ENCODE data around the gene PCDH8. TPM values are rescaled to one million over a fixed set of nuclear protein-coding genes. Genes with fewer than 3 reads are reported as not detected.

Gene PCDH8
- total RNA-seq, 1 donor from 2014 or later: 0.17 TPM

GRCh38 chr13:52804202-52804641, 44.2 kb downstream of the PCDH8 start:
- H3K4me1 Mint-ChIP-seq (ENCODE audit: low read depth): peaks cover 3% of the 10 kb centered on the region
- no peak for TF ChIP-seq CTCF (IDR thresholded peaks at IDR 0.05; ENCODE audit: unreplicated experiment)
- H3K9me3 Mint-ChIP-seq (ENCODE audit: low read depth): no peaks in the 10 kb centered on the region
- H3K36me3 Mint-ChIP-seq (ENCODE audit: insufficient read depth): no peaks in the 10 kb centered on the region
- H3K27me3 Mint-ChIP-seq: no peaks in the 10 kb centered on the region
- H3K27ac Mint-ChIP-seq: no peak overlapping the region
- DNase-seq (ENCODE audit: low spot score, unreplicated experiment): no peak
- H3K4me3 Mint-ChIP-seq (ENCODE audit: low read depth): no peak overlapping the region

GRCh38 chr13:52800856-52801255, 47.6 kb downstream of the PCDH8 start:
- no peak for TF ChIP-seq CTCF (IDR thresholded peaks at IDR 0.05; ENCODE audit: unreplicated experiment)
- H3K4me1 Mint-ChIP-seq (ENCODE audit: low read depth): no peaks in the 10 kb centered on the region
- H3K9me3 Mint-ChIP-seq (ENCODE audit: low read depth): no peaks in the 10 kb centered on the region
- no peak overlapping the region for H3K27ac Mint-ChIP-seq
- H3K27me3 Mint-ChIP-seq: peaks cover 3% of the 10 kb centered on the region
- no peak overlapping the region for H3K4me3 Mint-ChIP-seq (ENCODE audit: low read depth)
- H3K36me3 Mint-ChIP-seq (ENCODE audit: insufficient read depth): no peaks in the 10 kb centered on the region
- no peak for DNase-seq (ENCODE audit: low spot score, unreplicated experiment)

GRCh38 chr13:52798770-52799430, 49.5 kb downstream of the PCDH8 start:
- DNase-seq (ENCODE audit: low spot score, unreplicated experiment): no peak
- H3K9me3 Mint-ChIP-seq (ENCODE audit: low read depth): no peaks in the 10 kb centered on the region
- H3K4me1 Mint-ChIP-seq (ENCODE audit: low read depth): no peaks in the 10 kb centered on the region
- no peak overlapping the region for H3K27ac Mint-ChIP-seq
- no peak overlapping the region for H3K4me3 Mint-ChIP-seq (ENCODE audit: low read depth)
- H3K36me3 Mint-ChIP-seq (ENCODE audit: insufficient read depth): no peaks in the 10 kb centered on the region
- TF ChIP-seq CTCF (IDR thresholded peaks at IDR 0.05; ENCODE audit: unreplicated experiment): no peak
- peaks cover 6% of the 10 kb centered on the region for H3K27me3 Mint-ChIP-seq

GRCh38 chr13:52797176-52797575, 51.3 kb downstream of the PCDH8 start:
- H3K4me3 Mint-ChIP-seq (ENCODE audit: low read depth): no peak overlapping the region
- H3K9me3 Mint-ChIP-seq (ENCODE audit: low read depth): no peaks in the 10 kb centered on the region
- no peak for TF ChIP-seq CTCF (IDR thresholded peaks at IDR 0.05; ENCODE audit: unreplicated experiment)
- H3K27me3 Mint-ChIP-seq: peaks cover 6% of the 10 kb centered on the region
- no peaks in the 10 kb centered on the region for H3K4me1 Mint-ChIP-seq (ENCODE audit: low read depth)
- DNase-seq (ENCODE audit: low spot score, unreplicated experiment): no peak
- no peak overlapping the region for H3K27ac Mint-ChIP-seq
- no peaks in the 10 kb centered on the region for H3K36me3 Mint-ChIP-seq (ENCODE audit: insufficient read depth)

- Mint-ChIP-seq H3K4me1 (ENCODE audit: low read depth) (no peaks in the 10 kb centered on the region), H3K4me3 (ENCODE audit: low read depth) (no peak overlapping the region), H3K9me3 (ENCODE audit: low read depth) (no peaks in the 10 kb centered on the region), H3K27ac (no peak overlapping the region), H3K36me3 (ENCODE audit: insufficient read depth) (no peaks in the 10 kb centered on the region), H3K27me3 (peaks cover 6% of the 10 kb centered on the region)
- DNase-seq (ENCODE audit: low spot score, unreplicated experiment): no peak
- no peak for TF ChIP-seq CTCF (IDR thresholded peaks at IDR 0.05; ENCODE audit: unreplicated experiment)
Measured at GRCh38 chr13:52794589-52794988, 53.9 kb downstream of the PCDH8 start.
